Measurements from ENCODE around the gene CFAP46.

GRCh38 chr10:132799865-132800264 is 142.5 kb downstream of the CFAP46 start:
- TF ChIP-seq CTCF (IDR thresholded peaks at IDR 0.05 in 2 of 3, conservative IDR thresholded peaks at IDR 0.05 in 1 of 3; ENCODE audit: insufficient read depth in 2 of 3, low read depth in 1 of 3, low read length in 3 of 3) (no peak), RAD21 (CRISPR knock-in tag; conservative IDR thresholded peaks at IDR 0.05 in 1 of 2, IDR thresholded peaks at IDR 0.05 in 1 of 2) (no peak), POLR2A (conservative IDR thresholded peaks at IDR 0.05) (no peak), HNRNPLL (IDR thresholded peaks at IDR 0.05; ENCODE audit: low read depth, low read length, poor library complexity, severe bottlenecking) (no peak), CHD2 (IDR thresholded peaks at IDR 0.05; ENCODE audit: low read depth, low read length) (no peak), BRCA1 (IDR thresholded peaks at IDR 0.05) (no peak), BRCA1 (CRISPR knock-in tag; IDR thresholded peaks at IDR 0.05) (no peak), EP300 (IDR thresholded peaks at IDR 0.05; ENCODE audit: low read length) (no peak), NFIC (IDR thresholded peaks at IDR 0.05) (no peak), MAFF (IDR thresholded peaks at IDR 0.05; ENCODE audit: low read length) (no peak), ZNF133 (CRISPR knock-in tag; IDR thresholded peaks at IDR 0.05) (no peak), ATF1 (CRISPR knock-in tag; IDR thresholded peaks at IDR 0.05) (no peak), ATF1 (tag; IDR thresholded peaks at IDR 0.05) (no peak)
- TF ChIP-seq, protein P1, sequence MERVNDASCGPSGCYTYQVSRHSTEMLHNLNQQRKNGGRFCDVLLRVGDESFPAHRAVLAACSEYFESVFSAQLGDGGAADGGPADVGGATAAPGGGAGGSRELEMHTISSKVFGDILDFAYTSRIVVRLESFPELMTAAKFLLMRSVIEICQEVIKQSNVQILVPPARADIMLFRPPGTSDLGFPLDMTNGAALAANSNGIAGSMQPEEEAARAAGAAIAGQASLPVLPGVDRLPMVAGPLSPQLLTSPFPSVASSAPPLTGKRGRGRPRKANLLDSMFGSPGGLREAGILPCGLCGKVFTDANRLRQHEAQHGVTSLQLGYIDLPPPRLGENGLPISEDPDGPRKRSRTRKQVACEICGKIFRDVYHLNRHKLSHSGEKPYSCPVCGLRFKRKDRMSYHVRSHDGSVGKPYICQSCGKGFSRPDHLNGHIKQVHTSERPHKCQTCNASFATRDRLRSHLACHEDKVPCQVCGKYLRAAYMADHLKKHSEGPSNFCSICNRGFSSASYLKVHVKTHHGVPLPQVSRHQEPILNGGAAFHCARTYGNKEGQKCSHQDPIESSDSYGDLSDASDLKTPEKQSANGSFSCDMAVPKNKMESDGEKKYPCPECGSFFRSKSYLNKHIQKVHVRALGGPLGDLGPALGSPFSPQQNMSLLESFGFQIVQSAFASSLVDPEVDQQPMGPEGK (CRISPR knock-in tag; IDR thresholded peaks at IDR 0.05; ENCODE audit: borderline replicate concordance) = no peak
